Heart left ventricle (tissue), 13 donors: Measurements from ENCODE around the gene CAMK2D.

Experiments used
- POLR2A ChIP-seq, 2 donors: fragments of 450-650 bp; IDR thresholded peaks; one replicate each; pipeline ENCODE4 v1.6.1; 2017; ENCODE audit warnings: antibody characterized with exemption in 2 of 2, mild to moderate bottlenecking in 2 of 2, moderate library complexity in 2 of 2
- TF ChIP-seq, protein P1 (sequence below), 12 donors: fragments of 200-600 bp; sonication (generic) in 4 of 12; IDR thresholded peaks; one replicate each; pipeline versions ENCODE4 v1.5.0 to v1.8.0; 2018 to 2022; ENCODE audit warnings: antibody characterized with exemption in 12 of 12, mild to moderate bottlenecking in 5 of 12
- donor health status: ischemic (EF 13 %, LVEDD 7.1; RV severe dilation, severe dysfunction).
- donor health status: DM: no; HTN: yes; CAD: no.
- donor health status: DM: no; HTN: no; CAD: no.
- donor health status: ischemic (EF 25% LVEDD 6.9; RV normal size, moderate dysfunction).
- donor health status: ischemic (EF 25% LVEDD 5.7; RV mildly dilated, moderate dysfunction).
- donor health status: ischemic (EF 35%, LVEDD 5.7; RV mildly dilated, moderate dysfunction).
- donor health status: nonischemic (EF 11% LVEDD 7.7; RV severe dilation, severe dysfunction).
- donor health status: DM: yes; HTN: yes; CAD: no.
- donor health status: PGD.
- donor health status: ischemic (EF 29% LVEDD 5.4; RV normal size, mild dysfunction).
- donor health status: nonischemic (EF 23%, LVEDD 6.1; RV moderate dilation, normal function).

DNA sequence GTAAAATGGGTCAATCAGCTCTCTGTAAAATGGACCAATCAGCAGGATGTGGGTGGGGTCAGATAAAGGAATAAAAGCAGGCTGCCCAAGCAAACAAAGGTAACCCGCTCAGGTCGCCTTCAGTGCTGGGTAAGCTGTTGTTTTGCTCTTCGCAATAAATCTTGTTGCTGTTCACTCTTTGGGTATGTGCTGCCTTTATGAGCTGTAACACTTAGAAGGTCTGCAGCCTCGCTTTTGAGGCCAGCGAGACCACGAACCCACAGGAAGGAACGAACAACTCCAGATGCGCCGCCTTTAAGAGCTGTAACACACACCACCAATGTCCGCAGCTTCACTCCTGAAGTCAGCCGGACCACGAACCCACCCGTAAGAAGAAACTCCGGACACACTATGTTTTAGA, 11.5 kb upstream of the CAMK2D start:
- TF ChIP-seq, protein P1, sequence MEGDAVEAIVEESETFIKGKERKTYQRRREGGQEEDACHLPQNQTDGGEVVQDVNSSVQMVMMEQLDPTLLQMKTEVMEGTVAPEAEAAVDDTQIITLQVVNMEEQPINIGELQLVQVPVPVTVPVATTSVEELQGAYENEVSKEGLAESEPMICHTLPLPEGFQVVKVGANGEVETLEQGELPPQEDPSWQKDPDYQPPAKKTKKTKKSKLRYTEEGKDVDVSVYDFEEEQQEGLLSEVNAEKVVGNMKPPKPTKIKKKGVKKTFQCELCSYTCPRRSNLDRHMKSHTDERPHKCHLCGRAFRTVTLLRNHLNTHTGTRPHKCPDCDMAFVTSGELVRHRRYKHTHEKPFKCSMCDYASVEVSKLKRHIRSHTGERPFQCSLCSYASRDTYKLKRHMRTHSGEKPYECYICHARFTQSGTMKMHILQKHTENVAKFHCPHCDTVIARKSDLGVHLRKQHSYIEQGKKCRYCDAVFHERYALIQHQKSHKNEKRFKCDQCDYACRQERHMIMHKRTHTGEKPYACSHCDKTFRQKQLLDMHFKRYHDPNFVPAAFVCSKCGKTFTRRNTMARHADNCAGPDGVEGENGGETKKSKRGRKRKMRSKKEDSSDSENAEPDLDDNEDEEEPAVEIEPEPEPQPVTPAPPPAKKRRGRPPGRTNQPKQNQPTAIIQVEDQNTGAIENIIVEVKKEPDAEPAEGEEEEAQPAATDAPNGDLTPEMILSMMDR (IDR thresholded peaks at IDR 0.05): no peak
- TF ChIP-seq POLR2A (IDR thresholded peaks at IDR 0.05): no peak
